GM12878 (cell line): Measurements from ENCODE around the gene MCUB. TPM values are rescaled to one million over a fixed set of nuclear protein-coding genes. Genes with fewer than 3 reads are reported as not detected.

Source experiments
- ATAC-seq: fragments of 200-7000 bp; cut with Tn5 transposase; 3 replicates; pipeline ENCODE4 v1.9.1; 2020; ENCODE audit warnings: mild to moderate bottlenecking, moderate library complexity
- BruUV-seq: library from RNA; stranded (reverse); fragments of 400-500 nt; replicated peaks from 2 replicates; lab custom pipeline; 2021; lab: Mats Ljungman, UMichigan
- CTCF ChIA-PET: fragments of 300-600 bp; sonication (Branson Sonifier 250); formaldehyde crosslinking; extraction: SDS; loops from one replicate; lab custom pipeline; 2021; ENCODE audit warnings: inconsistent platforms; lab: Yijun Ruan, JAX
- POLR2A ChIA-PET: fragments of 350-600 bp; formaldehyde crosslinking; extraction: SDS; loops from one replicate; lab custom pipeline; 2021; ENCODE audit warnings: inconsistent platforms; lab: Charles Lee
- RAD21 ChIA-PET: fragments of 300-600 bp; sonication (Branson Sonifier 250); formaldehyde crosslinking; loops from one replicate; lab custom pipeline; 2023; ENCODE audit warnings: antibody characterized with exemption; ENCODE audit not compliant: unreplicated experiment; lab: Charles Lee
- SMC1A ChIA-PET: fragments of 300-600 bp; sonication (Branson Sonifier 250); formaldehyde crosslinking; loops from one replicate; lab custom pipeline; 2023; ENCODE audit not compliant: unreplicated experiment, uncharacterized antibody; lab: Charles Lee
- DNase-seq: peaks from one replicate; pipeline ENCODE4 v3.0.0-alpha.2; 2011; ENCODE audit warnings: low read depth, low spot score
- FAIRE-seq: peaks from 3 replicates; lab custom pipeline; 2011; peaks lifted over from hg19 to GRCh38; lab: Jason Lieb, UNC
- H2AFZ ChIP-seq: 2 replicates; pipeline ENCODE4 v1.6.0; 2011; ENCODE audit warnings: low read depth, low read length, control low read depth; ENCODE audit not compliant: control insufficient read depth
- H3K27ac ChIP-seq: 2 replicates; pipeline ENCODE4 v1.5.1; 2011; ENCODE audit warnings: control low read depth; ENCODE audit not compliant: control insufficient read depth, insufficient read depth
- H3K27me3 ChIP-seq, 2 experiments: replicated peaks in 1 of 2; 2 replicates each; pipeline versions ENCODE4 v1.6.0 to v1.6.1; 2011; ENCODE audit warnings: low read length in 1 of 2; ENCODE audit not compliant: control insufficient read depth in 2 of 2, insufficient read depth in 2 of 2
- H3K36me3 ChIP-seq, 2 experiments: 2 replicates each; pipeline ENCODE4 v1.5.1; 2011; ENCODE audit warnings: low read length in 1 of 2; ENCODE audit not compliant: control insufficient read depth in 2 of 2, insufficient read depth in 2 of 2
- H3K4me1 ChIP-seq: 2 replicates; pipeline ENCODE4 v1.6.1; 2011; ENCODE audit warnings: mild to moderate bottlenecking, low read length, moderate library complexity, mixed read lengths; ENCODE audit not compliant: control insufficient read depth, insufficient read depth
- H3K4me2 ChIP-seq: 2 replicates; pipeline ENCODE4 v1.6.0; 2011; ENCODE audit warnings: control low read depth; ENCODE audit not compliant: control insufficient read depth, insufficient read depth
- H3K4me3 ChIP-seq: fragments of 200-600 bp; sonication (generic); 2 replicates; pipeline ENCODE4 v1.5.1; 2016
- H3K79me2 ChIP-seq: 2 replicates; pipeline ENCODE4 v1.6.0; 2011; ENCODE audit warnings: low read length; ENCODE audit not compliant: control insufficient read depth, insufficient read depth
- H3K9ac ChIP-seq: 2 replicates; pipeline ENCODE4 v1.8.0; 2011; ENCODE audit warnings: low read length, control low read depth, mixed read lengths; ENCODE audit not compliant: control insufficient read depth, insufficient read depth
- H3K9me3 ChIP-seq: replicated peaks from 3 replicates; pipeline ENCODE4 v1.5.1; 2011; ENCODE audit warnings: mild to moderate bottlenecking, low read length; ENCODE audit not compliant: control insufficient read depth, insufficient read depth
- H4K20me1 ChIP-seq: 2 replicates; pipeline ENCODE4 v1.6.0; 2011; ENCODE audit not compliant: control insufficient read depth, insufficient read depth
- ASH2L ChIP-seq: fragments of 300-600, 200-600 bp; sonication (generic); IDR thresholded peaks from 2 replicates; pipeline ENCODE4 v1.6.1; 2017; ENCODE audit warnings: low read depth, mild to moderate bottlenecking, borderline replicate concordance
- CUX1 ChIP-seq: IDR thresholded peaks from 2 replicates; pipeline ENCODE4 v1.6.1; 2012; ENCODE audit warnings: improper control_type of control experiment, low read depth, low read length; ENCODE audit not compliant: insufficient replicate concordance
- HDAC2 ChIP-seq: fragments of 200-600 bp; sonication (generic); IDR thresholded peaks from 2 replicates; pipeline ENCODE4 v1.6.1; 2017
- JUND ChIP-seq: IDR thresholded peaks from 2 replicates; pipeline ENCODE4 v1.6.1; 2012; ENCODE audit warnings: low read depth, mild to moderate bottlenecking, low read length, improper control_type of control experiment, moderate library complexity
- NR2C1 ChIP-seq: fragments of 450-650 bp; IDR thresholded peaks from 2 replicates; pipeline ENCODE4 v1.6.1; 2017; ENCODE audit warnings: antibody characterized with exemption, mild to moderate bottlenecking, moderate library complexity
- POLR2AphosphoS2 ChIP-seq: IDR thresholded peaks from 2 replicates; pipeline ENCODE4 v1.6.1; 2011; ENCODE audit warnings: low read depth, mild to moderate bottlenecking, low read length, improper control_type of control experiment, moderate library complexity
- SUPT20H ChIP-seq: IDR thresholded peaks from 2 replicates; pipeline ENCODE4 v1.6.1; 2011; ENCODE audit warnings: low read depth, mild to moderate bottlenecking, low read length, moderate library complexity, borderline replicate concordance; ENCODE audit not compliant: control insufficient read depth
- ZNF384 ChIP-seq: IDR thresholded peaks from 2 replicates; pipeline ENCODE4 v1.6.1; 2012; ENCODE audit warnings: low read depth, mild to moderate bottlenecking, low read length, improper control_type of control experiment, borderline replicate concordance
- WGBS: methylation state at CpG from one replicate; pipeline ENCODE4 v1.1.6; 2016; ENCODE audit warnings: low lambda C conversion rate; ENCODE audit not compliant: insufficient replicate concordance, insufficient coverage; ENCODE audit errors: missing lambda C conversion rate; 5-methylcytosine and 5-hydroxymethylcytosine counted together
- in situ Hi-C: fragments of 300-500 bp; cut with MboI; formaldehyde crosslinking; loops from 9 replicates; pipeline ENCODE4 v1.14.3; 2018; ENCODE audit warnings: mixed read lengths
- intact Hi-C: fragments of 100-400 bp; cut with micrococcal nuclease; formaldehyde crosslinking; loops from one replicate; pipeline ENCODE4 v1.14.2; 2022; ENCODE audit not compliant: unreplicated experiment
- polyA plus RNA-seq, 11 experiments: library from polyadenylated mRNA; depleted of rRNA in 4 of 11; unstranded in 6 of 11; stranded (reverse) in 5 of 11; fragments of >200 nt; fragmentation: Nextera tagmentation in 4 of 11; fragmentation: Illumina TruSeq in 1 of 11; extraction: Ambion mirVana in 4 of 11; extraction: Trizol in 1 of 11; gene quantifications; 1 replicate in 1 of 11; 2 replicates in 10 of 11; pipeline versions ENCODE4 v1.2.1 to v1.2.3, GENCODE V29; 2011 to 2016; ENCODE audit warnings: inconsistent platforms in 2 of 11, missing spikeins in 2 of 11, low read depth in 1 of 11
- total RNA-seq, 4 experiments: library from RNA; depleted of rRNA in 3 of 4; stranded (reverse); fragments of >200 nt in 3 of 4; fragmentation: Illumina TruSeq in 1 of 4; extraction: Trizol in 1 of 4; gene quantifications; 2 replicates each; pipeline versions ENCODE4 v1.2.1 to v1.2.3, GENCODE V29; 2013 to 2021

Gene MCUB
- total and polyA plus RNA-seq, 10 of the 15 experiments (the other 5 are each of a cell fraction or from before 2014, with no cell fraction given) = 4.7 to 63.7 (median 39.4) TPM

GRCh38 chr4:109614015-109614414, 54.0 kb downstream of the MCUB start:
- ChIA-PET SMC1A (interaction anchor here (0.6 kb wide), 1 partner anchor 14 kb away, joined by 3 read pairs; no protein-coding TSS in a partner anchor), CTCF (no interaction called here), POLR2A (no interaction called here), RAD21 (no interaction called here)
- WGBS = 89% methylated on average over 1 of the region's 1 CpG
- Histone ChIP-seq H3K9ac (no peak overlapping the region), H3K4me2 (no peak overlapping the region), H3K79me2 (no peaks in the 10 kb centered on the region), H4K20me1 (no peaks in the 10 kb centered on the region), H3K9me3 (peaks cover 2% of the 10 kb centered on the region; the same call in 2 of the 3 replicates), H3K36me3 (peaks cover 0 to 2% of the 10 kb centered on the region in 2 experiments; a peak in 2 of 4 replicates), H2AFZ (no peak overlapping the region), H3K27ac (no peak overlapping the region), H3K4me3 (no peak overlapping the region), H3K27me3 (no peaks in the 10 kb centered on the region), H3K4me1 (no peaks in the 10 kb centered on the region)
- no TSS peak for BruUV-seq
- FAIRE-seq = no peak
- DNase-seq = no peak
- ATAC-seq = no peak
- in situ Hi-C loops (no loop called here), intact Hi-C loops (no loop called here)
- TF ChIP-seq POLR2AphosphoS2 = no peak
- no peak for TF ChIP-seq SUPT20H
- no peak for TF ChIP-seq ASH2L
- no peak for TF ChIP-seq JUND
- no peak for TF ChIP-seq ZNF384
- TF ChIP-seq HDAC2 = no peak
- TF ChIP-seq CUX1 = no peak
- no peak for TF ChIP-seq NR2C1
